CD14-positive monocyte (primary cell): ENCODE results near the gene EYS. TPM values are rescaled to one million over a fixed set of nuclear protein-coding genes. Genes with fewer than 3 reads are reported as not detected.

Experiments used
- DNase-seq, 3 donors: peaks; one replicate each; pipeline ENCODE4 v3.0.0-alpha.2; 2011 to 2022
- H2AFZ ChIP-seq: 2 replicates; pipeline ENCODE4 v1.6.0; 2012; ENCODE audit warnings: mild to moderate bottlenecking, low read depth, low read length, inconsistent platforms; ENCODE audit not compliant: insufficient read depth, poor library complexity, severe bottlenecking
- H3K27ac ChIP-seq, 2 donors: 1 replicate in 1 of 2; 2 replicates in 1 of 2; pipeline ENCODE4 v1.5.1; 2012 to 2013; ENCODE audit warnings: low read length in 2 of 2, control low read depth in 1 of 2, inconsistent platforms in 1 of 2, low read depth in 1 of 2, mild to moderate bottlenecking in 1 of 2
- H3K27me3 ChIP-seq, 2 donors: one replicate each; pipeline versions ENCODE4 v1.6.0 to v1.6.1; 2011 to 2013; ENCODE audit warnings: low read length in 2 of 2; ENCODE audit not compliant: control insufficient read depth in 2 of 2, insufficient read depth in 2 of 2
- H3K36me3 ChIP-seq, 2 donors: replicated peaks in 1 of 2; 1 replicate in 1 of 2; 2 replicates in 1 of 2; pipeline versions ENCODE4 v1.5.1 to v1.6.1; 2012 to 2013; ENCODE audit warnings: low read length in 2 of 2, control low read depth in 1 of 2, inconsistent platforms in 1 of 2, mild to moderate bottlenecking in 1 of 2; ENCODE audit not compliant: insufficient read depth in 2 of 2, control insufficient read depth in 1 of 2
- H3K4me1 ChIP-seq, 2 donors: 1 replicate in 1 of 2; 2 replicates in 1 of 2; pipeline versions ENCODE4 v1.5.1 to v1.6.1; 2012 to 2013; ENCODE audit warnings: low read length in 2 of 2, control low read depth in 1 of 2, inconsistent platforms in 1 of 2, mild to moderate bottlenecking in 1 of 2, moderate library complexity in 1 of 2; ENCODE audit not compliant: insufficient read depth in 2 of 2, control insufficient read depth in 1 of 2
- H3K4me2 ChIP-seq: replicated peaks from 2 replicates; pipeline ENCODE3; 2012; ENCODE audit warnings: low read length, moderate library complexity, mild to moderate bottlenecking; ENCODE audit not compliant: poor library complexity, severe bottlenecking; ENCODE audit errors: extremely low read depth
- H3K4me3 ChIP-seq, 3 experiments: fragments of 200-600 bp in 1 of 3; sonication (generic) in 1 of 3; replicated peaks in 1 of 3; 1 replicate in 2 of 3; 2 replicates in 1 of 3; pipeline ENCODE4 v1.5.1; 2011 to 2013; ENCODE audit warnings: low read length in 3 of 3, mild to moderate bottlenecking in 3 of 3, control low read depth in 2 of 3, low read depth in 2 of 3, inconsistent platforms in 1 of 3, moderate library complexity in 1 of 3
- H3K79me2 ChIP-seq: 2 replicates; pipeline ENCODE4 v1.6.0; 2012; ENCODE audit warnings: mild to moderate bottlenecking, control low read depth, inconsistent platforms, low read length, moderate library complexity; ENCODE audit not compliant: insufficient read depth
- H3K9ac ChIP-seq: 2 replicates; pipeline ENCODE4 v1.6.0; 2017; ENCODE audit warnings: low read length, mild to moderate bottlenecking; ENCODE audit not compliant: insufficient read depth, poor library complexity, severe bottlenecking
- H3K9me3 ChIP-seq, 2 donors: replicated peaks in 1 of 2; 1 replicate in 1 of 2; 2 replicates in 1 of 2; pipeline versions ENCODE4 v1.5.1 to v1.6.1; 2012 to 2013; ENCODE audit warnings: low read length in 2 of 2, control low read depth in 1 of 2; ENCODE audit not compliant: control insufficient read depth in 1 of 2, insufficient read depth in 1 of 2
- H4K20me1 ChIP-seq: 2 replicates; pipeline ENCODE4 v1.6.0; 2012; ENCODE audit warnings: mild to moderate bottlenecking, low read length, control low read depth, moderate library complexity; ENCODE audit not compliant: insufficient read depth
- H3K27ac Mint-ChIP-seq, 7 donors: one replicate each; pipeline ENCODE4 v1.8.0; 2020; ENCODE audit warnings: mild to moderate bottlenecking in 7 of 7, mixed read lengths in 7 of 7, moderate library complexity in 6 of 7, inconsistent platforms in 2 of 7
- H3K27me3 Mint-ChIP-seq, 3 donors: one replicate each; pipeline ENCODE4 v1.8.0; 2021 to 2022; ENCODE audit warnings: low read depth in 3 of 3, mild to moderate bottlenecking in 3 of 3, mixed read lengths in 3 of 3, moderate library complexity in 3 of 3, inconsistent platforms in 1 of 3
- H3K36me3 Mint-ChIP-seq, 2 donors: one replicate each; pipeline ENCODE4 v1.8.0; 2020; ENCODE audit warnings: mixed read lengths in 2 of 2, inconsistent platforms in 1 of 2, mild to moderate bottlenecking in 1 of 2
- H3K4me1 Mint-ChIP-seq: one replicate; pipeline ENCODE4 v1.8.0; 2020; ENCODE audit warnings: mild to moderate bottlenecking, mixed read lengths
- H3K4me3 Mint-ChIP-seq, 2 donors: one replicate each; pipeline ENCODE4 v1.8.0; 2020; ENCODE audit warnings: mild to moderate bottlenecking in 2 of 2, mixed read lengths in 2 of 2, moderate library complexity in 1 of 2
- H3K9me3 Mint-ChIP-seq, 7 donors: one replicate each; pipeline ENCODE4 v1.8.0; 2020 to 2022; ENCODE audit warnings: mixed read lengths in 7 of 7, mild to moderate bottlenecking in 6 of 7, moderate library complexity in 6 of 7, inconsistent platforms in 2 of 7
- WGBS: methylation state at CpG from one replicate; pipeline ENCODE4 v1.1.5; 2013; ENCODE audit warnings: missing lambda C conversion rate; ENCODE audit not compliant: insufficient coverage; 5-methylcytosine and 5-hydroxymethylcytosine counted together
- intact Hi-C, 2 donors: fragments of 100-400 bp; cut with micrococcal nuclease; formaldehyde crosslinking; loops; one replicate each; pipeline versions ENCODE4 v1.15.0 to v1.15.1; 2023
- polyA plus RNA-seq, 3 donors: library from polyadenylated mRNA; depleted of rRNA in 1 of 3; unstranded in 2 of 3; stranded (reverse) in 1 of 3; fragments of 300-500 nt in 2 of 3; fragments of >200 nt in 1 of 3; fragmentation: Illumina TruSeq in 2 of 3; gene quantifications; 1 replicate in 2 of 3; 2 replicates in 1 of 3; pipeline ENCODE4 v1.2.3, GENCODE V29; 2012 to 2021
- TF ChIP-seq, protein P1 (sequence below): fragments of 200-600 bp; IDR thresholded peaks from one replicate; pipeline ENCODE4 v1.8.0; 2022; ENCODE audit warnings: antibody characterized with exemption, mild to moderate bottlenecking

Gene EYS
- polyA plus RNA-seq, 3 donors = 0.01 to 0.03 TPM; not detected in 1

DNA sequence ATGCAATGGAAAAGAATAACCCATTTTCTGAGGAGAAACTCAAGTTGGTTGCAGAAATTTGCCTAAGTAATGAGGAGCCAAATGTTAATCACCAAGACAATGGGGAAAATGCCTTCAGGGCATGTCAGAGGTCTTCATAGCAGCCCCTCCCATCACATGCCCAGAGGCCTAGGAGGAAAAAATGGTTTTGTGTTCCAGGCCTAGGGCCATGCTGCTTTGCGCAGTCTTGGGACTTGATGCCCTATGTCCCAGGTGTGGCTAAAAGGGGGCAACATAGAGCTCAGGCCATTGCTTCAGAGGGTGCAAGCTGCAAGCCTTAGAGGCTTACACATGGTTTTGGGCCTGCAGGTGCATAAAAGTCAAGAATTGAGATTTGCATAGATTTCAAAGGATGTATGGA is 485.9 kb downstream of the EYS start:
- 100% methylated on average over 1 of the region's 1 CpG for WGBS
- Mint-ChIP-seq H3K27me3 (no peaks in the 10 kb centered on the region), H3K9me3 (peaks cover 3 to 15% (median 10%) of the 10 kb centered on the region in 7 donors), H3K4me1 (no peaks in the 10 kb centered on the region), H3K36me3 (no peaks in the 10 kb centered on the region), H3K27ac (no peak overlapping the region), H3K4me3 (no peak overlapping the region)
- Histone ChIP-seq H3K27me3 (no peaks in the 10 kb centered on the region), H3K9ac (no peak overlapping the region), H4K20me1 (no peaks in the 10 kb centered on the region), H3K4me3 (no peak overlapping the region), H3K4me1 (no peaks in the 10 kb centered on the region), H3K4me2 (no peak overlapping the region), H3K36me3 (no peaks in the 10 kb centered on the region), H3K9me3 (peaks cover 13 to 15% of the 10 kb centered on the region in 2 donors), H3K27ac (no peak overlapping the region), H3K79me2 (no peaks in the 10 kb centered on the region), H2AFZ (no peak overlapping the region)
- TF ChIP-seq, protein P1, sequence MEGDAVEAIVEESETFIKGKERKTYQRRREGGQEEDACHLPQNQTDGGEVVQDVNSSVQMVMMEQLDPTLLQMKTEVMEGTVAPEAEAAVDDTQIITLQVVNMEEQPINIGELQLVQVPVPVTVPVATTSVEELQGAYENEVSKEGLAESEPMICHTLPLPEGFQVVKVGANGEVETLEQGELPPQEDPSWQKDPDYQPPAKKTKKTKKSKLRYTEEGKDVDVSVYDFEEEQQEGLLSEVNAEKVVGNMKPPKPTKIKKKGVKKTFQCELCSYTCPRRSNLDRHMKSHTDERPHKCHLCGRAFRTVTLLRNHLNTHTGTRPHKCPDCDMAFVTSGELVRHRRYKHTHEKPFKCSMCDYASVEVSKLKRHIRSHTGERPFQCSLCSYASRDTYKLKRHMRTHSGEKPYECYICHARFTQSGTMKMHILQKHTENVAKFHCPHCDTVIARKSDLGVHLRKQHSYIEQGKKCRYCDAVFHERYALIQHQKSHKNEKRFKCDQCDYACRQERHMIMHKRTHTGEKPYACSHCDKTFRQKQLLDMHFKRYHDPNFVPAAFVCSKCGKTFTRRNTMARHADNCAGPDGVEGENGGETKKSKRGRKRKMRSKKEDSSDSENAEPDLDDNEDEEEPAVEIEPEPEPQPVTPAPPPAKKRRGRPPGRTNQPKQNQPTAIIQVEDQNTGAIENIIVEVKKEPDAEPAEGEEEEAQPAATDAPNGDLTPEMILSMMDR = no peak
- no peak for DNase-seq
- intact Hi-C loops = no loop called here

DNA sequence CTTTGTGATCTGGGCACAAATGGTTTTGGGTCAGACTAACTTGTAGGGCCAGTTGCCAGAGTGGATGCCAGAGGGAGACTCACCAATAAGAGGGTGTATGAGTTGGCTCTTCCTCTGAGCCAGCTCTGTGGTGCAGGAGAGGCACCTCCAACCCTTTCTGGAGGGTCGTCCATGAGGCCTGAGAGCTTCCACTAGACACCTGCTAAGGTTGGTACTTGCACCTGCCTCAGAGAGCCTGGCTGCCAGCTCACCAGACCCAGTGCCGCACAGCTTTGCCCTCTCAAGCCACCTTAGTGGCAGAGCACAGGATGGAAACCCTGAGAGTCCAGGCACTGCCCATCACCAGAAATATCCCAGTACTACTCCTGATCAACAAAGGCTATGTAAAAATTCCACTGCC is 504.3 kb downstream of the EYS start:
- Histone ChIP-seq H4K20me1 (no peaks in the 10 kb centered on the region), H3K4me3 (no peak overlapping the region), H3K27ac (no peak overlapping the region), H2AFZ (no peak overlapping the region), H3K9me3 (peaks cover 0 to 13% of the 10 kb centered on the region in 2 donors), H3K79me2 (no peaks in the 10 kb centered on the region), H3K4me2 (no peak overlapping the region), H3K36me3 (no peaks in the 10 kb centered on the region), H3K27me3 (no peaks in the 10 kb centered on the region), H3K9ac (no peak overlapping the region), H3K4me1 (no peaks in the 10 kb centered on the region)
- H3K4me3 Mint-ChIP-seq = no peak overlapping the region
- H3K36me3 Mint-ChIP-seq = no peaks in the 10 kb centered on the region
- H3K27ac Mint-ChIP-seq = no peak overlapping the region
- TF ChIP-seq, protein P1 = no peak
- no peak for DNase-seq
- H3K27me3 Mint-ChIP-seq = no peaks in the 10 kb centered on the region
- H3K9me3 Mint-ChIP-seq = peaks cover 0 to 9% (median 5%) of the 10 kb centered on the region in 7 donors
- no peaks in the 10 kb centered on the region for H3K4me1 Mint-ChIP-seq
- WGBS = 85% methylated on average over 1 of the region's 2 CpGs
- intact Hi-C loops = no loop called here
